Renal cortex interstitium (tissue), 15 donors: ENCODE data around the gene CLEC4D. TPM values are rescaled to one million over a fixed set of nuclear protein-coding genes. Genes with fewer than 3 reads are reported as not detected.
"Not testable (repeated sequence)": the region's sequence is repeated elsewhere in the genome, so short reads cannot be mapped to it uniquely, and the experiment has no call there.

Experiments
- DNase-seq, 11 donors: peaks; one replicate each; pipeline ENCODE4 v3.0.0-alpha.2; 2013; ENCODE audit warnings: low read depth in 9 of 11, low spot score in 4 of 11; ENCODE audit errors: extremely low read depth in 1 of 11
- long read RNA-seq, 16 experiments: transcript quantifications; one replicate each; lab custom pipeline, GENCODE V29; 2026
- polyA plus RNA-seq, 3 donors: library from polyadenylated mRNA; unstranded; fragments of 120-200 nt; gene quantifications; one replicate each; pipeline ENCODE4 v1.2.1, GENCODE V29; 2013; ENCODE audit not compliant: insufficient read length in 3 of 3

Gene CLEC4D
- polyA plus RNA-seq, result under 1 TPM; 0.09 to 0.58 (median 0.56) TPM
- long read RNA-seq, donor 1, result 0 reads
- long read RNA-seq, donor 2, result 0 reads
- long read RNA-seq, donor 3, result 0 reads
- long read RNA-seq, donor 4, result 0 reads
- long read RNA-seq, donor 5, result 0 reads
- long read RNA-seq, donor 6, result 0 reads
- long read RNA-seq, donor 7, result 0 reads
- long read RNA-seq, donor 8, result 0 reads
- long read RNA-seq, donor 9, result 0 reads
- long read RNA-seq, donor 10, partial matches to known transcripts, result 0 of 1 reads
- long read RNA-seq, donor 10, other reads (novel, unspliced or antisense), result 0 of 1 reads
- long read RNA-seq, donor 11, result 0 reads
- long read RNA-seq, donor 12, result 0 reads
- long read RNA-seq, donor 13, result 0 reads
- long read RNA-seq, donor 14, result 0 reads
- long read RNA-seq, donor 15, result 0 reads
- long read RNA-seq, donor 16, result 0 reads

- no peak for DNase-seq
Measured at GRCh38 chr12:8513256-8513655, at the start of gene CLEC4D. Gene CLEC4D (plus strand): TSS chr12:8513503. CDS start chr12:8513733, 230 bp downstream.

- no peak for DNase-seq
Measured at GRCh38 chr12:8465301-8465996, 47.9 kb upstream of the CLEC4D start.

- no peak for DNase-seq
Measured at GRCh38 chr12:8466241-8466640, 47.1 kb upstream of the CLEC4D start.

- no peak for DNase-seq
Measured at GRCh38 chr12:8471090-8471489, 42.2 kb upstream of the CLEC4D start.

GRCh38 chr12:8475508-8476203, 37.6 kb upstream of the CLEC4D start:
- no peak for DNase-seq

- DNase-seq, result no peak
Measured at GRCh38 chr12:8482571-8483061, 30.7 kb upstream of the CLEC4D start.

- DNase-seq, result no peak
Measured at GRCh38 chr12:8483079-8483478, 30.2 kb upstream of the CLEC4D start.

GRCh38 chr12:8491646-8492530, 21.4 kb upstream of the CLEC4D start:
- DNase-seq, result no peak

GRCh38 chr12:8493084-8493483, 20.2 kb upstream of the CLEC4D start:
- DNase-seq, result no peak

- not testable (repeated sequence) for DNase-seq
Measured at GRCh38 chr12:8495671-8496070, 17.6 kb upstream of the CLEC4D start.

- not testable (repeated sequence) for DNase-seq
Measured at GRCh38 chr12:8496074-8496473, 17.2 kb upstream of the CLEC4D start.

- DNase-seq, result no peak
Measured at GRCh38 chr12:8499616-8500015, 13.7 kb upstream of the CLEC4D start.

- no peak for DNase-seq
Measured at GRCh38 chr12:8501720-8502119, 11.6 kb upstream of the CLEC4D start.

- DNase-seq, result no peak
Measured at GRCh38 chr12:8504351-8504750, 9.0 kb upstream of the CLEC4D start.

GRCh38 chr12:8507596-8507995, 5.7 kb upstream of the CLEC4D start:
- DNase-seq, result no peak

- DNase-seq, result no peak
Measured at GRCh38 chr12:8508223-8508622, 5.1 kb upstream of the CLEC4D start.

GRCh38 chr12:8508910-8509841, 4.1 kb upstream of the CLEC4D start:
- no peak for DNase-seq

GRCh38 chr12:8517971-8518370, 4.7 kb downstream of the CLEC4D start:
- no peak for DNase-seq
